Neuronal stem cell (in vitro differentiated cells): ENCODE measurements around the gene SST.
A peak's percentile ranks its signal among the peaks of the same experiment; 100 is the strongest.

ENCODE experiments used
- DNase-seq: peaks from one replicate; pipeline ENCODE4 v3.0.0-alpha.2; 2013; ENCODE audit warnings: low spot score
- H2AFZ ChIP-seq: one replicate; pipeline ENCODE4 v1.6.1; 2013; ENCODE audit warnings: mild to moderate bottlenecking, low read length, inconsistent platforms
- H2AK5ac ChIP-seq: 2 replicates; pipeline ENCODE4 v1.6.1; 2013; ENCODE audit warnings: low read depth, mild to moderate bottlenecking, inconsistent platforms, low read length, moderate library complexity, mixed read lengths
- H2BK120ac ChIP-seq: 2 replicates; pipeline ENCODE4 v1.6.1; 2013; ENCODE audit warnings: low read depth, mild to moderate bottlenecking, inconsistent platforms, low read length, moderate library complexity, mixed read lengths
- H2BK12ac ChIP-seq: one replicate; pipeline ENCODE4 v1.6.1; 2013; ENCODE audit warnings: low read length, inconsistent platforms
- H2BK15ac ChIP-seq: 2 replicates; pipeline ENCODE4 v1.6.1; 2013; ENCODE audit warnings: mild to moderate bottlenecking, low read length, inconsistent platforms, mixed read lengths
- H2BK5ac ChIP-seq: one replicate; pipeline ENCODE4 v1.6.1; 2013; ENCODE audit warnings: inconsistent platforms, mild to moderate bottlenecking, low read length, moderate library complexity
- H3K14ac ChIP-seq: one replicate; pipeline ENCODE4 v1.6.1; 2013; ENCODE audit warnings: low read length, inconsistent platforms
- H3K18ac ChIP-seq: 2 replicates; pipeline ENCODE4 v1.6.1; 2013; ENCODE audit warnings: low read length, inconsistent platforms
- H3K23ac ChIP-seq: 2 replicates; pipeline ENCODE4 v1.6.1; 2013; ENCODE audit warnings: low read depth, mild to moderate bottlenecking, mixed read lengths, low read length, inconsistent platforms; ENCODE audit not compliant: poor library complexity
- H3K27ac ChIP-seq: replicated peaks from 3 replicates; pipeline ENCODE4 v1.5.1; 2013; ENCODE audit warnings: low read length, inconsistent platforms
- H3K27me3 ChIP-seq, 3 experiments: 2 replicates each; pipeline ENCODE4 v1.6.1; 2013; ENCODE audit warnings: low read length in 3 of 3, mild to moderate bottlenecking in 2 of 3, inconsistent platforms in 1 of 3, low read depth in 1 of 3, mixed read lengths in 1 of 3, moderate library complexity in 1 of 3; ENCODE audit not compliant: control insufficient read depth in 3 of 3, insufficient read depth in 3 of 3
- H3K36me3 ChIP-seq, 2 donors: replicated peaks in 1 of 2; 2 replicates each; pipeline ENCODE4 v1.6.1; 2013; ENCODE audit warnings: low read length in 2 of 2; ENCODE audit not compliant: control insufficient read depth in 2 of 2, insufficient read depth in 2 of 2
- H3K4ac ChIP-seq: 2 replicates; pipeline ENCODE4 v1.6.1; 2013; ENCODE audit warnings: inconsistent platforms, mild to moderate bottlenecking, low read length, moderate library complexity
- H3K4me1 ChIP-seq, 2 donors: 1 replicate in 1 of 2; 2 replicates in 1 of 2; pipeline ENCODE4 v1.6.1; 2013; ENCODE audit warnings: low read length in 2 of 2, low read depth in 1 of 2; ENCODE audit not compliant: control insufficient read depth in 2 of 2, insufficient read depth in 1 of 2
- H3K4me2 ChIP-seq: one replicate; pipeline ENCODE4 v1.6.1; 2013; ENCODE audit warnings: mild to moderate bottlenecking, low read length, inconsistent platforms; ENCODE audit not compliant: insufficient read depth, poor library complexity, severe bottlenecking
- H3K4me3 ChIP-seq, 2 donors: 2 replicates each; pipeline ENCODE4 v1.5.1; 2013; ENCODE audit warnings: low read length in 2 of 2, mild to moderate bottlenecking in 2 of 2, inconsistent platforms in 1 of 2, moderate library complexity in 1 of 2
- H3K79me1 ChIP-seq: one replicate; pipeline ENCODE4 v1.6.1; 2013; ENCODE audit warnings: low read depth, mild to moderate bottlenecking, inconsistent platforms, low read length, moderate library complexity
- H3K9ac ChIP-seq: one replicate; pipeline ENCODE4 v1.6.1; 2013; ENCODE audit warnings: mild to moderate bottlenecking, low read depth, low read length, inconsistent platforms; ENCODE audit not compliant: poor library complexity
- H3K9me3 ChIP-seq, 2 donors: replicated peaks in 1 of 2; 2 replicates each; pipeline versions ENCODE3 to v1.6.1; 2013; ENCODE audit warnings: low read length in 2 of 2, mild to moderate bottlenecking in 2 of 2, inconsistent platforms in 1 of 2, low read depth in 1 of 2, mixed read lengths in 1 of 2, moderate library complexity in 1 of 2; ENCODE audit not compliant: control insufficient read depth in 2 of 2, insufficient read depth in 1 of 2
- H4K8ac ChIP-seq: one replicate; pipeline ENCODE4 v1.6.1; 2013; ENCODE audit warnings: low read depth, mild to moderate bottlenecking, inconsistent platforms, low read length, moderate library complexity
- H4K91ac ChIP-seq: one replicate; pipeline ENCODE4 v1.6.1; 2013; ENCODE audit warnings: low read length, low read depth, mild to moderate bottlenecking, inconsistent platforms; ENCODE audit not compliant: poor library complexity
- WGBS, 2 donors: extraction: QIAGEN DNeasy Blood & Tissue Kit; methylation state at CpG; one replicate each; pipeline ENCODE4 v1.1.7; 2013; ENCODE audit warnings: missing lambda C conversion rate in 2 of 2, mixed read lengths in 1 of 2; ENCODE audit not compliant: insufficient read length in 2 of 2, insufficient replicate concordance in 1 of 2; ENCODE audit errors: extremely low coverage in 2 of 2; 5-methylcytosine and 5-hydroxymethylcytosine counted together

SST gene

GRCh38 chr3:187678726-187679268 is 8.6 kb upstream of the SST start:
- H3K14ac ChIP-seq = no peak overlapping the region
- no peaks in the 10 kb centered on the region for H3K36me3 ChIP-seq
- H3K18ac ChIP-seq = no peak overlapping the region
- no peak overlapping the region for H2BK12ac ChIP-seq
- no peak overlapping the region for H4K91ac ChIP-seq
- H3K27ac ChIP-seq = no peak overlapping the region
- H3K79me1 ChIP-seq = no peaks in the 10 kb centered on the region
- no peak overlapping the region for H2BK120ac ChIP-seq
- H4K8ac ChIP-seq = no peak overlapping the region
- no peak overlapping the region for H3K23ac ChIP-seq
- no peak overlapping the region for H2AFZ ChIP-seq
- peaks cover 0 to 2% of the 10 kb centered on the region in 2 donors for H3K9me3 ChIP-seq
- no peak overlapping the region for H2AK5ac ChIP-seq
- no peak overlapping the region for H2BK15ac ChIP-seq
- no CpG with 5 or more reads among the region's 5 CpGs for WGBS, 2 donors
- no peak overlapping the region for H3K9ac ChIP-seq
- H3K4me2 ChIP-seq = no peak overlapping the region
- DNase-seq = peak; percentile 56
- H3K4me3 ChIP-seq = no peak overlapping the region
- no peak overlapping the region for H3K4ac ChIP-seq
- H2BK5ac ChIP-seq = no peak overlapping the region
- no peaks in the 10 kb centered on the region for H3K4me1 ChIP-seq
- no peaks in the 10 kb centered on the region for H3K27me3 ChIP-seq

GRCh38 chr3:187677604-187678003 is 7.4 kb upstream of the SST start:
- Histone ChIP-seq H2BK5ac (no peak overlapping the region), H2AFZ (no peak overlapping the region), H3K27me3 (peaks cover 0 to 2% (median 0%) of the 10 kb centered on the region in 3 experiments), H3K36me3 (no peaks in the 10 kb centered on the region), H3K9me3 (peaks cover 0 to 2% of the 10 kb centered on the region in 2 donors), H3K4me2 (no peak overlapping the region), H3K9ac (no peak overlapping the region), H3K4me1 (no peaks in the 10 kb centered on the region), H4K8ac (no peak overlapping the region), H4K91ac (no peak overlapping the region), H2BK12ac (no peak overlapping the region), H2BK15ac (no peak overlapping the region), H3K79me1 (no peaks in the 10 kb centered on the region), H3K4ac (no peak overlapping the region), H3K27ac (no peak overlapping the region), H2AK5ac (no peak overlapping the region), H2BK120ac (no peak overlapping the region), H3K18ac (no peak overlapping the region), H3K4me3 (no peak overlapping the region), H3K23ac (no peak overlapping the region), H3K14ac (no peak overlapping the region)
- DNase-seq = no peak
- no CpG with 5 or more reads among the region's 1 CpG for WGBS, 2 donors

GRCh38 chr3:187673012-187673411 is 2.8 kb upstream of the SST start:
- H2BK15ac ChIP-seq = no peak overlapping the region
- no peak for DNase-seq
- no peak overlapping the region for H4K91ac ChIP-seq
- H3K79me1 ChIP-seq = no peaks in the 10 kb centered on the region
- peaks cover 0 to 2% of the 10 kb centered on the region in 2 donors for H3K9me3 ChIP-seq
- no peak overlapping the region for H2AK5ac ChIP-seq
- peaks cover 0 to 4% of the 10 kb centered on the region in 2 donors for H3K4me1 ChIP-seq
- H2BK120ac ChIP-seq = no peak overlapping the region
- no peak overlapping the region for H2AFZ ChIP-seq
- H3K4me3 ChIP-seq = no peak overlapping the region
- no peak overlapping the region for H2BK12ac ChIP-seq
- H3K23ac ChIP-seq = no peak overlapping the region
- H3K36me3 ChIP-seq = no peaks in the 10 kb centered on the region
- no peak overlapping the region for H2BK5ac ChIP-seq
- no peak overlapping the region for H3K4ac ChIP-seq
- H3K9ac ChIP-seq = no peak overlapping the region
- no peak overlapping the region for H3K4me2 ChIP-seq
- peaks cover 0 to 35% (median 6%) of the 10 kb centered on the region in 3 experiments for H3K27me3 ChIP-seq
- no peak overlapping the region for H3K18ac ChIP-seq
- no peak overlapping the region for H4K8ac ChIP-seq
- no CpG with 5 or more reads among the region's 3 CpGs for WGBS, 2 donors
- H3K14ac ChIP-seq = no peak overlapping the region
- no peak overlapping the region for H3K27ac ChIP-seq

- no peak overlapping the region for H4K8ac ChIP-seq
- no peaks in the 10 kb centered on the region for H3K9me3 ChIP-seq
- peaks cover 0 to 4% of the 10 kb centered on the region in 2 donors for H3K4me1 ChIP-seq
- H3K36me3 ChIP-seq = no peaks in the 10 kb centered on the region
- peaks cover 0 to 34% (median 6%) of the 10 kb centered on the region in 3 experiments for H3K27me3 ChIP-seq
- H3K23ac ChIP-seq = no peak overlapping the region
- H3K4ac ChIP-seq = no peak overlapping the region
- no peak overlapping the region for H2BK15ac ChIP-seq
- no peak overlapping the region for H3K4me3 ChIP-seq
- H2BK5ac ChIP-seq = no peak overlapping the region
- DNase-seq = no peak
- H2BK120ac ChIP-seq = no peak overlapping the region
- no peak overlapping the region for H3K27ac ChIP-seq
- no peak overlapping the region for H3K18ac ChIP-seq
- no peak overlapping the region for H3K4me2 ChIP-seq
- no peak overlapping the region for H3K14ac ChIP-seq
- no peak overlapping the region for H2BK12ac ChIP-seq
- no peak overlapping the region for H2AK5ac ChIP-seq
- H3K9ac ChIP-seq = no peak overlapping the region
- no peaks in the 10 kb centered on the region for H3K79me1 ChIP-seq
- no peak overlapping the region for H2AFZ ChIP-seq
- H4K91ac ChIP-seq = no peak overlapping the region
Measured at GRCh38 chr3:187667526-187667925, 2.7 kb downstream of the SST start.
